Activated CD8-positive, alpha-beta T cell treated with anti-CD3 and anti-CD28 coated beads for 36 hours (primary cell): ENCODE results near the gene CEP170. TPM values are rescaled to one million over a fixed set of nuclear protein-coding genes. Genes with fewer than 3 reads are reported as not detected.

ENCODE experiments used
- ATAC-seq: fragments of 200-7000 bp; cut with Tn5 transposase; one replicate; pipeline ENCODE4 v1.10.0; 2021; ENCODE audit warnings: mild to moderate bottlenecking, moderate library complexity
- CTCF ChIA-PET: fragments of 350-600 bp; sonication (Branson Sonifier 250); formaldehyde crosslinking; loops from one replicate; lab custom pipeline; 2021; ENCODE audit warnings: antibody characterized with exemption; lab: Charles Lee
- POLR2A ChIA-PET: fragments of 350-600 bp; sonication (Branson Sonifier 250); formaldehyde crosslinking; loops from one replicate; lab custom pipeline; 2021; ENCODE audit warnings: antibody characterized with exemption; lab: Charles Lee
- DNase-seq: peaks from one replicate; pipeline ENCODE4 v3.0.0-alpha.2; 2020
- H3K27ac Mint-ChIP-seq: one replicate; pipeline ENCODE4 v1.8.0; 2021; ENCODE audit warnings: mild to moderate bottlenecking, mixed read lengths
- H3K27me3 Mint-ChIP-seq: one replicate; pipeline ENCODE4 v1.8.0; 2021; ENCODE audit warnings: mixed read lengths
- H3K36me3 Mint-ChIP-seq: one replicate; pipeline ENCODE4 v1.8.0; 2021; ENCODE audit warnings: low read depth, mixed read lengths
- H3K4me1 Mint-ChIP-seq: one replicate; pipeline ENCODE4 v1.8.0; 2021; ENCODE audit warnings: low read depth, mixed read lengths
- H3K4me3 Mint-ChIP-seq: one replicate; pipeline ENCODE4 v1.8.0; 2021; ENCODE audit warnings: mild to moderate bottlenecking, moderate library complexity, mixed read lengths
- H3K9me3 Mint-ChIP-seq: one replicate; pipeline ENCODE4 v1.8.0; 2021; ENCODE audit warnings: mixed read lengths
- intact Hi-C: fragments of 100-400 bp; cut with micrococcal nuclease; formaldehyde crosslinking; loops from one replicate; pipeline ENCODE4 v1.10.0; 2022
- total RNA-seq, 2 experiments: library from RNA; stranded (reverse); gene quantifications; one replicate each; pipeline ENCODE4 v1.2.3, GENCODE V29; 2021
- TF ChIP-seq, protein P1 (sequence below): fragments of 200-600 bp; IDR thresholded peaks from one replicate; pipeline ENCODE4 v1.8.0; 2022; ENCODE audit warnings: antibody characterized with exemption, mild to moderate bottlenecking

Gene CEP170
- total RNA-seq, 2 experiments from 2014 or later = 37.5 to 45.7 TPM

DNA sequence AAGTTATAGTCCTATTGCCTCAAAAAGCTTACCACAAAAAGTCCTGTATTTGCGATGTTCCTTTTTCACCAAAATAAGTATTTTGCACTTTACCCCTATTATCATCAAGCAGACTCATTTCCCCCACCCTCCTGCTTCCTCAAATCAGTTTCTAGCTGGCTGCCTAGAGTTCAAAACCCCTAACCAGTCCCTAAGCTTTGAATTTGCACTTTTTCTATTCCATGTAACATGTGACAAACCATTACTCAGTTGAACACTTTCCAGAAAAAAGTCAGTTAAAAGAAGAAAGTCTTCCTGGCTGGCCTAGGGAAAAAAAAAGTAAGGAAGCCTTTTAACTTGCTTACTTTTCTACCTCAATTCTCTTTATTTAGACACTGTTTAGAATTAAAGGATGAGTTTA, 8.2 kb downstream of the CEP170 start:
- Mint-ChIP-seq H3K4me3 (no peak overlapping the region), H3K36me3 (peaks cover 22% of the 10 kb centered on the region), H3K4me1 (peaks cover 25% of the 10 kb centered on the region), H3K27ac (no peak overlapping the region), H3K9me3 (peaks cover under 1% of the 10 kb centered on the region), H3K27me3 (no peaks in the 10 kb centered on the region)
- TF ChIP-seq, protein P1, sequence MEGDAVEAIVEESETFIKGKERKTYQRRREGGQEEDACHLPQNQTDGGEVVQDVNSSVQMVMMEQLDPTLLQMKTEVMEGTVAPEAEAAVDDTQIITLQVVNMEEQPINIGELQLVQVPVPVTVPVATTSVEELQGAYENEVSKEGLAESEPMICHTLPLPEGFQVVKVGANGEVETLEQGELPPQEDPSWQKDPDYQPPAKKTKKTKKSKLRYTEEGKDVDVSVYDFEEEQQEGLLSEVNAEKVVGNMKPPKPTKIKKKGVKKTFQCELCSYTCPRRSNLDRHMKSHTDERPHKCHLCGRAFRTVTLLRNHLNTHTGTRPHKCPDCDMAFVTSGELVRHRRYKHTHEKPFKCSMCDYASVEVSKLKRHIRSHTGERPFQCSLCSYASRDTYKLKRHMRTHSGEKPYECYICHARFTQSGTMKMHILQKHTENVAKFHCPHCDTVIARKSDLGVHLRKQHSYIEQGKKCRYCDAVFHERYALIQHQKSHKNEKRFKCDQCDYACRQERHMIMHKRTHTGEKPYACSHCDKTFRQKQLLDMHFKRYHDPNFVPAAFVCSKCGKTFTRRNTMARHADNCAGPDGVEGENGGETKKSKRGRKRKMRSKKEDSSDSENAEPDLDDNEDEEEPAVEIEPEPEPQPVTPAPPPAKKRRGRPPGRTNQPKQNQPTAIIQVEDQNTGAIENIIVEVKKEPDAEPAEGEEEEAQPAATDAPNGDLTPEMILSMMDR = no peak
- no peak for ATAC-seq
- intact Hi-C loops = no loop called here
- ChIA-PET POLR2A (interaction anchor here (1.0 kb wide), 1 partner anchor 25 kb away, joined by 3 read pairs; no protein-coding TSS in a partner anchor), CTCF (no interaction called here)
- no peak for DNase-seq

DNA sequence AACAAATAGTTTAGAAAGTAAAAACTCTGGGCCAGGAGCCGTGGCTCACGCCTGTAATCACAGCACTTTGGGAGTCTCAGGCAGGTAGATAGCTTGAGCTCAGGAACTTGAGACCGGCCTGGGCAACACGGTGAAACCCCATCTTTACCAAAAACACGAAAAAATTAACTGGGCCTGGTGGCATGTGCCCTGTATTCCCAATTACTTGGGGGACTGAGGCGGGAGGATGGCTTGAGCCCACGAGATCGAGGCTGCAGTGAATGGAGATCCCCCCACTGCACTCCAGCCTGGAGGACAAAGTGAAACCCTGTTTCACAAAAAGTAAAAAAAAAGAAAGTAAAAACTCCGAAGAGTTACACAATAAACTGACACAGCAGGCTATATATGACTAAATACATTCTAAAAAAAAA, 10.6 kb downstream of the CEP170 start:
- Mint-ChIP-seq H3K4me3 (no peak overlapping the region), H3K4me1 (peaks cover 19% of the 10 kb centered on the region), H3K9me3 (peaks cover 3% of the 10 kb centered on the region), H3K27me3 (no peaks in the 10 kb centered on the region), H3K36me3 (peaks cover 26% of the 10 kb centered on the region), H3K27ac (no peak overlapping the region)
- ChIA-PET CTCF (interaction anchor here (1.7 kb wide), 1 partner anchor 9 kb away, joined by 3 read pairs; no protein-coding TSS in a partner anchor), POLR2A (no interaction called here)
- intact Hi-C loops = no loop called here
- TF ChIP-seq, protein P1 = no peak
- DNase-seq (no peak), ATAC-seq (no peak)

DNA sequence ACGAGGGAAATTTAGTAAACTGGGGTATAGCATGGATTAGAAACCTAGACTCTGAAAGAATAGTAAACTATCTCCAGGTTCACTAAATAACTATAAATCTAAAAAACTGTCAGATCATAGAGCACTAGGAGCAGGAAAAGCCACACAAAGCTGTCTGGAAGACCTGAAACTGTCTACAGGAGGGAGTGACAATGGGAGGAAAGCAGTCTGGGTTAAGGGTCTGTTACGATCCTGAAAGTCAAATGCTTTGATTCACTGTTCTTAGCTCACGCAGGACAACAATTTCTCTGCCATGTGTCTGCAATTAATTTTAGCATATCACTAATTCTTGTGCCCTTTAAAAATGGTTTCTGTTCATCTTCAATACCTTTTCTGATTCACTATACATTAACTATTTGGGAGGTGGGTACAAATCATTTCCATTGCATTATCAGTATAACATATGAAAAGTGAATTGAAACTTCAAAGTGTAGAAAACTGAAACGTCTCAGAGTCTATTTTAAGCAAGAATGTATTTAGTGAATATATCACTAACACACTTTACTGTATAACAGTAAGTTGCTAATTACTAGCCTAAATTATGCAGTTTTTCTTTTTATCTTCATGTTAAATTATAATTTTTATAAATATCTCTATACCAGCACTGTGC, 18.4 kb downstream of the CEP170 start:
- DNase-seq = no peak
- intact Hi-C loops = no loop called here
- no peaks in the 10 kb centered on the region for H3K27me3 Mint-ChIP-seq
- ChIA-PET CTCF (interaction anchor here (0.9 kb wide), 1 partner anchor 679 kb away, joined by 3 read pairs; no protein-coding TSS in a partner anchor), POLR2A (interaction anchor here (0.9 kb wide), 1 partner anchor 18 kb away, joined by 3 read pairs; the partner anchor contains the start of gene CEP170)
- no peak overlapping the region for H3K4me3 Mint-ChIP-seq
- H3K27ac Mint-ChIP-seq = no peak overlapping the region
- peaks cover 10% of the 10 kb centered on the region for H3K9me3 Mint-ChIP-seq
- ATAC-seq = no peak
- H3K4me1 Mint-ChIP-seq = peaks cover 5% of the 10 kb centered on the region
- TF ChIP-seq, protein P1 = no peak
- peaks cover 37% of the 10 kb centered on the region for H3K36me3 Mint-ChIP-seq

DNA sequence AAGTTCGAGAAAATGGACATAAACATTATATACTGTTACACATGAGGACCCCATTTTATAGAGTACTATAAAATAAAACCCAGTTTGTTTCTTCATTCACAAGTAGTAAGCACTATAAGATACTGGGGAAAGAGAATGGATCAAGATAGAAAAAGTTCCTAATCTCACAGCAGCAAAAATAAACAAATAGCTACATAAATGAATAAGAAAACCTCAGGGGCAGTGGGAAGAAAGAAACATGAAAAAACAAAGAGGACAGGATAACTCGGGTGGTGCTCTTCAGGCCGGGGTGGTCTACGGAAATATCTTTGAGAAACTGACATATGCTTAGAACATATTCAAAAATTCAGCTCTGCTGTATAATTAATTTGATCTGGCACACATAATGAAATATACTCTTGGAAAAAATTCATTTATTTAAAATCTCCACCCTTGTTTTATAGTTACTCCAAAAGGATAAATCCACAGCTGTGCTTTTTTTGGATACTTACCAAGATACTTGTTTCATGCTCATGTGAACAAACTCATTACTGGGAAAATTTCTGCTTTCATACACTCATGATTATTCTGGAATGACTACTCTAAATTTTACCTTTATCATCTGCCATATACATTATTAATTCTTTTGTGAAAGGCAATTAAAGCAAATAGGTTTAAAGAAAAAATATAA, 20.0 kb downstream of the CEP170 start:
- POLR2A ChIA-PET = interaction anchor here (1.8 to 3.6 kb wide), 2 partner anchors 8 to 19 kb away, joined by 5 to 12 read pairs; no protein-coding TSS in a partner anchor

More for the DNA sequence above, 20.0 kb downstream of the CEP170 start:
- CTCF ChIA-PET = interaction anchor here (0.6 to 1.8 kb wide), 2 partner anchors 18 to 21 kb away, joined by 3 to 5 read pairs; partner anchors contain the start of gene SDCCAG8
- no peak overlapping the region for H3K27ac Mint-ChIP-seq
- peaks cover 18% of the 10 kb centered on the region for H3K9me3 Mint-ChIP-seq
- DNase-seq (no peak), ATAC-seq (no peak)
- H3K27me3 Mint-ChIP-seq = no peaks in the 10 kb centered on the region
- intact Hi-C loops = no loop called here
- TF ChIP-seq, protein P1 = no peak
- peaks cover 4% of the 10 kb centered on the region for H3K4me1 Mint-ChIP-seq
- no peak overlapping the region for H3K4me3 Mint-ChIP-seq
- peaks cover 42% of the 10 kb centered on the region for H3K36me3 Mint-ChIP-seq
